Measurements from ENCODE around the gene EPS8L3.

GRCh38 chr1:109716121-109716520 is 47.6 kb downstream of the EPS8L3 start:
- TF ChIP-seq CTCF (IDR thresholded peaks at IDR 0.05) = no peak
- TF ChIP-seq POLR2A (IDR thresholded peaks at IDR 0.05) = no peak

All from esophagus squamous epithelium (tissue), 4 donors.